ENCODE results near the gene LSM6. TPM values are rescaled to one million over a fixed set of nuclear protein-coding genes. Genes with fewer than 3 reads are reported as not detected.

Gene LSM6
- total RNA-seq, result 10 to 100 TPM; 79.4 to 85.4 TPM

DNA sequence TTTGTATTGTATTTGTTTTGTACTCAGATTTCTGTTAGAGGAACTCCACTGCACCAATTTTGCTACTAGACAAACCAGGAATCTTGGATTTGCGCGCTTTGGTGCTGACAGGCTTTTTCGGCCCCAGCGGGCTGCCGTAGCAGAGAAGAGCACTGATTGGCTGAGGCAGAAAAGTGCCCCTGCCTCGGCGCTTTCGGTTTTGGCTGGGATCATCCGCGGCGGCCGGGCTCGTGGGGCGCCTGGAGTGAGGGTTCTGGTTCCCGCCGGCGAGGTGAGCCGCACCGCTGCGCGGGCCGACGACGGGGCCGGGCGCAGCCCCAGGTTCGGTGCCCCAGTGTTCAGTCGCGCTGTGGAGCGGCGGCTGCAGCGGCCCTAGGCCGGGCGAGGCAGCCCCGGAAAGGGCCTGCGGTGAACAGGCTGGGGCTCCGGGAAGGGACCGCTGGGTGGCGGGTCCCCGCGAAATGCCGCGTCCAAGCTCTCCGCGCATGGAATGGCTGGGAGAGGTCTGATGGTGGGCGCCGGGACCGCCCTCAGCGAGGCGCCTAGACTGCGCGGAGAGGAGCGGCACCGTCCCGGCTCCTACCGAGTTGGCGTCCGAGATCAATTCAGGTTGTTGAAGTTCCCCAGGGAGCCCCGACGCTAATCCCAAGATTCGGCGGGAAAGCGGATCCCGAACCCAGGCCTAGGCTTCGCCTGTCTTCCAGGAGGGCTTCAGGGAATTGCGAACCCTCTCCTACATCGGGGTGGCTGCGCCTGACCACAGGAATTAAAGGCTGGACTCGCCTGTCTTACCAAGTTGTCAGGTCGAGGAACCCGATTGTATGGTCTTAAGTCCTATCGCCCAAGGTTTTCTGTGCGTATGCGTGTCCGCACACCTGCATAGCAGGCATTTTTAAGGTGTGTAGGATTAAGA, at the start of gene LSM6:
Gene LSM6, plus strand, starts transcription at position 178 of the 913 bp plus-strand sequence. CDS start 7,204 bp downstream, outside the sequence.
- H3K27me3 Mint-ChIP-seq, result no peaks in the 10 kb centered on the region
- peak; percentile 87 for DNase-seq
- H3K4me1 Mint-ChIP-seq, result peaks cover 44% of the 10 kb centered on the region
- peaks cover 4% of the 10 kb centered on the region for H3K36me3 Mint-ChIP-seq
- H3K9me3 Mint-ChIP-seq, result no peaks in the 10 kb centered on the region
- peak within 1 kb of the TSS; percentile 79 for H3K4me3 Mint-ChIP-seq
- H3K27ac Mint-ChIP-seq, result peak within 1 kb of the TSS; percentile 90

DNA sequence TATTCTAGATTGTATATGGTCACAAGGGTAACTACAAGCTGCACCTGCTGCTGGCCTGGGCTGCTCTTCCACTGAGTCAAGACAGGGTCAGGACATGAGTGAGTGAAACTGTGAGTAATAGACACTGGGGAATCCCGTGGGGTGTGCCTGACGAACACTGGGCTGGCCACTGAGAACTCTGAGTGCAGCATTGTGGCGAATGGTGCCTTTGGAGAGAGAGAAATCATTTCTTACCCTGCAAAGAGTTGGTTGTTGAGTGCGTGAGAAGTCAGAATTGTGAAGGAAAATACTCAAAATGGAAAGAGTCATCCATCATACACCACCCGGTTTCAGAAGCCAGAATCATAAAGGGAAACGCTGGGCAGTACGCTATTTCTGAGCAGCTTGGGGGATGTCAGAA, 43.1 kb upstream of the LSM6 start:
- no peak overlapping the region for H3K27ac Mint-ChIP-seq
- H3K9me3 Mint-ChIP-seq, result no peaks in the 10 kb centered on the region
- peaks cover 5% of the 10 kb centered on the region for H3K4me1 Mint-ChIP-seq
- H3K4me3 Mint-ChIP-seq, result no peak overlapping the region
- DNase-seq, result peak; percentile 58
- no peaks in the 10 kb centered on the region for H3K36me3 Mint-ChIP-seq
- H3K27me3 Mint-ChIP-seq, result peaks cover 15% of the 10 kb centered on the region

DNA sequence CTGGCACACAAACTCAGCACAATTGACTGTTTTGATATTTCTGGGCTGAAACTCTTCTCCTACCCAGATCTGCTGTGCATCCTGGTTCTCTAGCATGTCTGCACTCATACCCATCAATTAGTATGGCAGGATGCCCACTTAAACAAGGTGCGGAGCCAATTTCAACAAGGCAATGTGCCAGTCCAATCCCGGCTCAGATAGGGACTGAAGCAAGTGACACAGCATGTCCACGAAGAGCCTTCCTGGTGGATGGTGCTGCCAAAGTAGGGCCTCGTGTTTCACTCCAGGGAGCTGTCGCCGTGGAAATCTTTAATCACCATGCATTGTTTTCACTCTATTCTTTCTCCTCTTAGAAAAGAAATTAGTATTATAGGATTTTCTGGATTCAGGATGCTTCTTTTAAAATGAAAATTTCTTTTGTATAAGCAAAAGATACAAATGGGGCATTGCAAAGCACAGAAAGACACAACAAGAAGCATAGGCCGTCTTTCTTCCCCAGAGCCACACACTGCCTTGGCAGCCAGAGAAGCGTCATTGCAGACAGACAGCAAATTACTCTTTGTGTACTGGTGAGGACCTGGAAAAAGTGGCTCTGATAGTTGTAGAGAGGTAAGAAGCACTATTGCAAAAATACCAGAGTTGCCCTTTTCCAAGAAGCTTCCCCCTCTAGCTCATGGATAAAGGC, 40.6 kb upstream of the LSM6 start:
- Mint-ChIP-seq H3K4me1 (peaks cover 5% of the 10 kb centered on the region), H3K9me3 (no peaks in the 10 kb centered on the region), H3K4me3 (no peak overlapping the region), H3K27ac (no peak overlapping the region), H3K36me3 (no peaks in the 10 kb centered on the region), H3K27me3 (peaks cover 25% of the 10 kb centered on the region)
- no peak for DNase-seq

DNA sequence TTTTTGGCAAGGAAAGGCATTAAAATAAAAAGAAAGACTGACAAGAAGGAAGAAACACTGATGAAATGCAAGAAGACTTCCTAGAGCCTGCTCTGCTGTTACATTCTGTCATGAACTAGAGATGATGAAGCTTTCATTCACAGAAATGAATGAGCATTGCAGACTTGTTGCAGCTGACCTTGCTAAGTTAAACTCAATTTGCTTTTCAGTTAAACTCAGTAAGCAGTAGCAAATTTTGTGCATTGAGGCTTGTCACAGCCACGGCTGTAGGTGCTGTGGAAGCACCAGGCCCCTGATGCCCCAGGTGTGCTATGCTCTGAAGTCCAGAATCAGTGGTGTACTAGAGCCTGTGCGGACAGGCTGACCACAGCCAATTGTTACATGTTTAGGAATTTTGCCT, 39.6 kb upstream of the LSM6 start:
- Mint-ChIP-seq H3K36me3 (no peaks in the 10 kb centered on the region), H3K4me1 (peaks cover 5% of the 10 kb centered on the region), H3K27me3 (peaks cover 19% of the 10 kb centered on the region), H3K4me3 (no peak overlapping the region), H3K27ac (no peak overlapping the region), H3K9me3 (no peaks in the 10 kb centered on the region)
- no peak for DNase-seq

GRCh38 chr4:146142768-146143167, 32.8 kb upstream of the LSM6 start:
- Mint-ChIP-seq H3K9me3 (no peaks in the 10 kb centered on the region), H3K36me3 (no peaks in the 10 kb centered on the region), H3K27me3 (peaks cover 14% of the 10 kb centered on the region), H3K27ac (no peak overlapping the region), H3K4me1 (no peaks in the 10 kb centered on the region), H3K4me3 (no peak overlapping the region)
- no peak for DNase-seq

DNA sequence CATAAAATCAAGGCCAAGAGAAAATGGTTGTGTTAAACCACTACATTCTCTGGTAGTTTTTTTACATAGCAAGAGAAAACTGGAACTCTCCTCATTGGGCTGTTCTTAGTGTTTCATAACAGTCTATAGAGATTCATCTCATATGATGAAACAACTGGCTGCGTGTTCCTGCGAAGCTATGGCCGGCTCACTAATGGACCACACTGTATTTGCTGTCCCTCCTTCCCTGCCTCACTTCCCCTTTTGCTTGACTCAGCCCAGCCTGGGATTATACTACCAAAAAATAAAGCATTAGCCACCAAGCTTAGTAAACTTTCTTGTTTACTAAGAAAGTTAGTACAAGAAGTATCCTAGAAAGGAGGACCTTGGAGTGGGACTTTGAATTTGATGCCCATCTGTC, 31.6 kb upstream of the LSM6 start:
- Mint-ChIP-seq H3K9me3 (no peaks in the 10 kb centered on the region), H3K36me3 (no peaks in the 10 kb centered on the region), H3K4me1 (no peaks in the 10 kb centered on the region), H3K4me3 (no peak overlapping the region), H3K27ac (no peak overlapping the region), H3K27me3 (peaks cover 9% of the 10 kb centered on the region)
- DNase-seq, result no peak

DNA sequence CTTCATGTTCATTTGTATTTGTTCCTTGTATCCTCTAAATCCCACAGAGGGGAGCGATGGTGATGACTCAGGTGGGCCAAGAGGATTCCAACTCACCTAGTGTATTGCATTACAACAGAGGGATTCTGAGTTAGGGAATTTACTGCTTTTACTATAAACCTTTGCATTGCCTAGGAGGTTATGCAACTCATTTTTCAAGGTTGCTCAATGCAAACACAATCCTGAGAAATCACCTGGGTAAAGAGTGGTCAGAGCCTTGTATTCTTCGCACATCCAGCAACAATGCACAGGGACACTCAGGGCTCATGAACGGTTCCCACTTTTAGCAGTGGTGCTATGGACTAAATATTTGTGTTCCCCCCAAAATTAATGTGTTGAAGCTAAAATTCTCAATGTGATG, 28.6 kb upstream of the LSM6 start:
- Mint-ChIP-seq H3K9me3 (no peaks in the 10 kb centered on the region), H3K4me1 (no peaks in the 10 kb centered on the region), H3K36me3 (no peaks in the 10 kb centered on the region), H3K4me3 (no peak overlapping the region), H3K27ac (no peak overlapping the region), H3K27me3 (peaks cover 3% of the 10 kb centered on the region)
- DNase-seq, result no peak

DNA sequence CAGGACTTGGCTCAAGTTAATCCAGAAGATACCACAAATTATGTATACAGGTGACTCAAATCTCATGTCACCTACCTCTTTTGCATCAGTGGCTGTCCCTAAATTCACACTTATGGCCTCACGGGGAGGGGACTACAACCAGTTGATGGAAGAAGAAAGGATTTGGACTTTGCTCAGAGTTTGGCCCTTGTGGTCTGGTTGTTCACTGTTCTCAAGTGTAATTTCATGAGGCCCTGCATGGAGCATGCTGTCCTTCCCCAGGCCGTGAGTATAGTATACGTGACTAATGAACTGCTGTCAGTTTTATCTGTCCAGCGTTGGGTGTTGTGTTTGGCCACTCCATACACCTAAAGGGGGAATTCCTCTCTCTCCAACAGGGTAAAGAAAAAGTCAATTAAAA, 27.5 kb upstream of the LSM6 start:
- H3K27ac Mint-ChIP-seq, result no peak overlapping the region
- H3K27me3 Mint-ChIP-seq, result peaks cover 3% of the 10 kb centered on the region
- H3K36me3 Mint-ChIP-seq, result no peaks in the 10 kb centered on the region
- DNase-seq, result no peak
- no peak overlapping the region for H3K4me3 Mint-ChIP-seq
- H3K9me3 Mint-ChIP-seq, result no peaks in the 10 kb centered on the region
- H3K4me1 Mint-ChIP-seq, result no peaks in the 10 kb centered on the region

GRCh38 chr4:146154057-146154456, 21.5 kb upstream of the LSM6 start:
- no peak overlapping the region for H3K4me3 Mint-ChIP-seq
- no peak for DNase-seq
- H3K27me3 Mint-ChIP-seq, result peaks cover 23% of the 10 kb centered on the region
- no peaks in the 10 kb centered on the region for H3K36me3 Mint-ChIP-seq
- peaks cover 4% of the 10 kb centered on the region for H3K9me3 Mint-ChIP-seq
- no peak overlapping the region for H3K27ac Mint-ChIP-seq
- no peaks in the 10 kb centered on the region for H3K4me1 Mint-ChIP-seq

GRCh38 chr4:146155152-146155724, 20.3 kb upstream of the LSM6 start:
- peaks cover 4% of the 10 kb centered on the region for H3K9me3 Mint-ChIP-seq
- no peak overlapping the region for H3K4me3 Mint-ChIP-seq
- no peak for DNase-seq
- peaks cover 23% of the 10 kb centered on the region for H3K27me3 Mint-ChIP-seq
- no peaks in the 10 kb centered on the region for H3K36me3 Mint-ChIP-seq
- peaks cover 4% of the 10 kb centered on the region for H3K4me1 Mint-ChIP-seq
- no peak overlapping the region for H3K27ac Mint-ChIP-seq

DNA sequence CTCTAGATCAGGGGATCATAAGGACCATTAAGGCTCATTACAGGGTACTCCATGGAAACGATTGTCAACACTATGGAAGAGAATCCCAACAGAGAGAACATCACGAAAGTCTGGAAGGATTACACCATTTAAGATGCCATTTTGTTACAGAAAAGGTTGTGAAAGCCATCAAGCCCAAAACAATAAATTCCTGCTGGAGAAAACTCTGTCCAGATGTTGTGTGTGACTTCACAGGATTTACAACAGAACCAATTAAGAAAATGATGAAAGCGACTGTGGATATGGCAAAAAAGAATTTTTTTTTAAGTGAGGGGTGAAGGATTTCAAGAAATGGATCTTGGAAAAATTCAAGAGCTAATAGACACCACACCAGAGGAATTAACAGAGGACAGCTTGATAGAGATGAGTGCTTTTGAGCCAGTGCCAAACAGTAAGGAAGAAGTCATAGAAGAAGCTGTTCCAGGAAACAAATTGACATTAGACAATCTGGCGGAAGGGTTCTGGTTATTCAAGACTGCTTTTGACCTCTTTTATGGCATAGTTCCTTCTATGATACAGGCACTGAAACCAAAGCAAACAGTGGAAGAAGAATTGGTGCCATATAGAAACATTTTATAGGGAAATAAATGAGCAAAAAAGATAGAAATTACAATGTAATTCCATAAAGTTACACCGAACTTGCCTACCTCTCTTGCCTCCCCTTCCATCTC, 17.3 kb upstream of the LSM6 start:
- Mint-ChIP-seq H3K4me3 (no peak overlapping the region), H3K4me1 (peaks cover 4% of the 10 kb centered on the region), H3K9me3 (peaks cover 11% of the 10 kb centered on the region), H3K36me3 (peaks cover 8% of the 10 kb centered on the region), H3K27me3 (peaks cover 30% of the 10 kb centered on the region), H3K27ac (no peak overlapping the region)
- DNase-seq, result no peak

DNA sequence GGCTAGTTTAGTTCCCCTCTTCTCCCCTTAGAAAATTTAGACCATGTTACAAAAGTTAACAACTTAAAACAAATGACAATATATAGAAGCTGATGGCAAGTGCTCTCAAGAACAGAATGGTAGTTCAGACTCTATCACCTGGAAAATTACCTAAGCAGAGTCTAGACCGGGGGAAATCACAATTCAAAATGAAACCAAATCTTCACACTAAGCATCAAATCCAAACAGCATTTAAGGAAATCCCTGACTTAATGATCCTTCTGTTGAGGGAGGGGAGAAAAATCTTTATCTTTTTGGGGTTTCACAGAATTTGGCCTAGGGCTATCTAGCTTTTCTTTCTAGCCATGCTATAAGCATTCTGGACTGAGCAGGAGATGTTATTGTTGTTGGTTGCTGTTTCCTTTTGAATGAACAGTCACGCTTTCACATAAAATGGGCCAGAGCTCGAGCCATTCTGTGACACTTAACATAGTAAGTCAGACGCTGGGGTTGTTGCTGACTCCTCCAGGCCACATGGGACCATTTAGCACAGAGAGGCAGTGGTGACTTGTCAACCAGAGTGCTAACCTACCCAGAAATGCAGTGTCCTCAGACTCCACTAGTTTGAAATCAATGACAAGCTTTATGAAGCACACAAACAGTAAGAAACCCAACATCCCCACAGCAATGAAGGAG, 16.0 kb upstream of the LSM6 start:
- peaks cover 11% of the 10 kb centered on the region for H3K36me3 Mint-ChIP-seq
- no peak overlapping the region for H3K27ac Mint-ChIP-seq
- peaks cover 11% of the 10 kb centered on the region for H3K9me3 Mint-ChIP-seq
- no peak overlapping the region for H3K4me3 Mint-ChIP-seq
- peaks cover 4% of the 10 kb centered on the region for H3K4me1 Mint-ChIP-seq
- H3K27me3 Mint-ChIP-seq, result peaks cover 29% of the 10 kb centered on the region
- no peak for DNase-seq

GRCh38 chr4:146161243-146161642, 14.3 kb upstream of the LSM6 start:
- Mint-ChIP-seq H3K27me3 (peaks cover 24% of the 10 kb centered on the region), H3K27ac (no peak overlapping the region), H3K4me1 (peaks cover 4% of the 10 kb centered on the region), H3K4me3 (no peak overlapping the region), H3K36me3 (peaks cover 11% of the 10 kb centered on the region), H3K9me3 (peaks cover 11% of the 10 kb centered on the region)
- no peak for DNase-seq

DNA sequence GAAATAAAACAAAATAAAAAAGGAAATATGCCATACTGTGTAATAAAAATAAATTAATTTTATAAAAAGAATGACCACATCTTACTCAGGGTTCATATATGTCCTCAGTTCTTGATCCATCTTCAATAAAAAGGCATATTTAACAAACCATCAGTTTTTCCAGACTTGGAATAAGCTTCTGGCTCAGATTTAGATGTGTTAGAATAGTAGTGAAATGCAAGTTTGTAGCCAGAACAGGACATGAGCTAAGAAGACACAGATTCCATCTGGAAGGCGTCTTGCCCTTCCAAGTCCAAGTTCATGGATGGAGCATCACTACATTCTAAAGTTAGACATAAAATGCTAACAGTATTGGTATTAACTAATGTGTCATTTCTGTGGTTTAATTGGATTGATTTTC, 10.3 kb upstream of the LSM6 start:
- Mint-ChIP-seq H3K27ac (no peak overlapping the region), H3K36me3 (peaks cover 11% of the 10 kb centered on the region), H3K27me3 (peaks cover 7% of the 10 kb centered on the region), H3K4me1 (no peaks in the 10 kb centered on the region), H3K9me3 (peaks cover 7% of the 10 kb centered on the region), H3K4me3 (no peak overlapping the region)
- DNase-seq, result no peak
